HCT116 (cell line): ENCODE measurements around the gene COL4A1. TPM values are rescaled to one million over a fixed set of nuclear protein-coding genes. Genes with fewer than 3 reads are reported as not detected.

Source experiments
- ATAC-seq: fragments of 200-7000 bp; cut with Tn5 transposase; 2 replicates; pipeline ENCODE4 v1.9.1; 2020; ENCODE audit warnings: mild to moderate bottlenecking, moderate library complexity
- BruUV-seq: library from RNA; stranded (reverse); fragments of 400-500 nt; replicated peaks from 2 replicates; lab custom pipeline; 2021; lab: Mats Ljungman, UMichigan
- CTCF ChIA-PET: fragments of 300-600 bp; sonication (Branson Sonifier 250); formaldehyde crosslinking; loops from one replicate; lab custom pipeline; 2021; ENCODE audit warnings: antibody characterized with exemption; lab: Charles Lee
- POLR2A ChIA-PET: fragments of 300-600, 350-600 bp; sonication (Branson Sonifier 250); formaldehyde crosslinking; loops from one replicate; lab custom pipeline; 2021; ENCODE audit warnings: antibody characterized with exemption; lab: Charles Lee
- RAD21 ChIA-PET, 2 experiments: fragments of 300-600 bp; sonication (Branson Sonifier 250); formaldehyde crosslinking; loops; one replicate each; lab custom pipeline; 2023; ENCODE audit warnings: low total read pairs in 2 of 2; ENCODE audit not compliant: uncharacterized antibody in 2 of 2, unreplicated experiment in 2 of 2, low non-redundant PET in 1 of 2; lab: Charles Lee
- DNase-seq: peaks from one replicate; pipeline ENCODE4 v3.0.0-alpha.2; 2010; ENCODE audit warnings: low read depth, low spot score
- H2AFZ ChIP-seq: fragments of 200-600 bp; shearing (Covaris generic), sonication (generic); 2 replicates; pipeline ENCODE4 v1.6.1; 2017; ENCODE audit warnings: low read depth, mixed run types, mixed read lengths, antibody characterized with exemption, low read length; ENCODE audit not compliant: poor library complexity, severe bottlenecking
- H3K27ac ChIP-seq: 2 replicates; pipeline ENCODE4 v1.5.1; 2012; ENCODE audit warnings: low read depth, low read length
- H3K27me3 ChIP-seq: fragments of 200-600 bp; sonication (generic); 2 replicates; pipeline ENCODE4 v1.6.1; 2016; ENCODE audit warnings: mixed run types, low read length, mixed read lengths; ENCODE audit not compliant: insufficient read depth
- H3K36me3 ChIP-seq, 2 experiments: fragments of 200-500 bp in 1 of 2; fragments of 200-600 bp in 1 of 2; sonication (Bioruptor generic) in 1 of 2; sonication (generic) in 1 of 2; 2 replicates each; pipeline versions ENCODE4 v1.5.1 to v1.6.1; 2014 to 2016; ENCODE audit warnings: low read length in 2 of 2, inconsistent platforms in 1 of 2, mixed read lengths in 1 of 2, mixed run types in 1 of 2; ENCODE audit not compliant: insufficient read depth in 2 of 2, control insufficient read depth in 1 of 2
- H3K4me1 ChIP-seq, 2 experiments: fragments of 200-600 bp in 1 of 2; sonication (generic) in 1 of 2; 2 replicates each; pipeline versions ENCODE4 v1.5.1 to v1.6.1; 2012 to 2017; ENCODE audit warnings: low read length in 2 of 2, inconsistent platforms in 1 of 2, mild to moderate bottlenecking in 1 of 2, mixed read lengths in 1 of 2, mixed run types in 1 of 2, moderate library complexity in 1 of 2; ENCODE audit not compliant: insufficient read depth in 2 of 2, control insufficient read depth in 1 of 2
- H3K4me2 ChIP-seq: fragments of 200-600 bp; sonication (generic); 2 replicates; pipeline ENCODE4 v1.6.1; 2017; ENCODE audit warnings: mixed run types, low read length, mixed read lengths
- H3K4me3 ChIP-seq, 2 experiments: fragments of 200-600 bp in 1 of 2; sonication (generic) in 1 of 2; replicated peaks in 1 of 2; 2 replicates each; pipeline ENCODE4 v1.5.1; 2011 to 2016; ENCODE audit warnings: low read length in 2 of 2, control low read depth in 1 of 2, low read depth in 1 of 2, mild to moderate bottlenecking in 1 of 2, mixed read lengths in 1 of 2, mixed run types in 1 of 2
- H3K79me2 ChIP-seq: fragments of 200-600 bp; sonication (generic); 2 replicates; pipeline ENCODE4 v1.6.1; 2017; ENCODE audit warnings: mild to moderate bottlenecking, mixed run types, low read length, moderate library complexity, mixed read lengths; ENCODE audit not compliant: insufficient read depth
- H3K9ac ChIP-seq: fragments of 200-600 bp; sonication (generic); 2 replicates; pipeline ENCODE4 v1.6.1; 2016; ENCODE audit warnings: low read length, mixed read lengths
- H3K9me2 ChIP-seq: fragments of 200-600 bp; sonication (generic), shearing (Covaris generic); 2 replicates; pipeline ENCODE4 v1.6.1; 2017; ENCODE audit warnings: mixed run types, mild to moderate bottlenecking, moderate library complexity; ENCODE audit not compliant: insufficient read depth
- H3K9me3 ChIP-seq, 2 experiments: fragments of 200-500 bp in 1 of 2; fragments of 200-600 bp in 1 of 2; sonication (Bioruptor generic) in 1 of 2; sonication (generic) in 1 of 2; 2 replicates each; pipeline ENCODE4 v1.6.1; 2014 to 2017; ENCODE audit warnings: low read length in 2 of 2, mixed read lengths in 2 of 2, inconsistent platforms in 1 of 2, low read depth in 1 of 2, mild to moderate bottlenecking in 1 of 2, mixed run types in 1 of 2, moderate library complexity in 1 of 2; ENCODE audit not compliant: control insufficient read depth in 1 of 2, insufficient read depth in 1 of 2
- H4K20me1 ChIP-seq: fragments of 200-600 bp; sonication (generic), shearing (Covaris generic); 2 replicates; pipeline ENCODE4 v1.6.1; 2017; ENCODE audit warnings: mixed run types, mild to moderate bottlenecking, moderate library complexity; ENCODE audit not compliant: insufficient read depth
- CBX3 ChIP-seq: IDR thresholded peaks from 2 replicates; pipeline ENCODE4 v1.6.1; 2012; ENCODE audit warnings: low read depth
- CTCF ChIP-seq, 3 experiments: fragments of 200-600 bp in 1 of 3; sonication (generic) in 1 of 3; IDR thresholded peaks in 2 of 3; conservative IDR thresholded peaks in 1 of 3; 2 replicates each; pipeline ENCODE4 v1.5.1; 2012 to 2017; ENCODE audit warnings: low read depth in 2 of 3, low read length in 2 of 3, antibody characterized with exemption in 1 of 3, borderline replicate concordance in 1 of 3, control low read depth in 1 of 3, mild to moderate bottlenecking in 1 of 3, mixed read lengths in 1 of 3, mixed run types in 1 of 3, moderate library complexity in 1 of 3; ENCODE audit not compliant: insufficient read depth in 1 of 3
- EZH2 ChIP-seq: fragments of 200-600 bp; sonication (generic); IDR thresholded peaks from 2 replicates; pipeline ENCODE4 v1.6.1; 2017; ENCODE audit warnings: antibody characterized with exemption, mixed run types
- EZH2phosphoT487 ChIP-seq: fragments of 200-600 bp; IDR thresholded peaks from 2 replicates; pipeline ENCODE4 v1.6.1; 2018; ENCODE audit warnings: antibody characterized with exemption, borderline replicate concordance
- MAX ChIP-seq: IDR thresholded peaks from 2 replicates; pipeline ENCODE4 v1.6.1; 2012
- POLR2A ChIP-seq: IDR thresholded peaks from 2 replicates; pipeline ENCODE4 v1.7.0; 2011; ENCODE audit warnings: borderline replicate concordance; ENCODE audit not compliant: insufficient read depth, insufficient read length; ENCODE audit errors: extremely low read depth
- POLR2AphosphoS5 ChIP-seq: IDR thresholded peaks from 2 replicates; pipeline ENCODE4 v1.6.1; 2011; ENCODE audit warnings: mild to moderate bottlenecking, low read depth, low read length, moderate library complexity
- SIN3A ChIP-seq: IDR thresholded peaks from 2 replicates; pipeline ENCODE4 v1.6.1; 2012; ENCODE audit warnings: low read depth
- SRF ChIP-seq: IDR thresholded peaks from 2 replicates; pipeline ENCODE4 v1.6.1; 2012; ENCODE audit warnings: low read depth
- TCF7L2 ChIP-seq: IDR thresholded peaks from 2 replicates; pipeline ENCODE4 v1.7.0; 2011; ENCODE audit warnings: borderline replicate concordance, inconsistent platforms; ENCODE audit not compliant: insufficient read depth, insufficient read length; ENCODE audit errors: extremely low read depth
- ZBTB33 ChIP-seq: IDR thresholded peaks from 2 replicates; pipeline ENCODE4 v1.6.1; 2011; ENCODE audit warnings: mild to moderate bottlenecking, low read length, moderate library complexity; ENCODE audit not compliant: insufficient replicate concordance; ENCODE audit errors: extremely low read depth
- ZFX ChIP-seq: fragments of 450-650 bp; IDR thresholded peaks from 2 replicates; pipeline ENCODE4 v1.6.1; 2017
- ZNF274 ChIP-seq: fragments of 200-500 bp; sonication (Bioruptor generic); IDR thresholded peaks from 2 replicates; pipeline ENCODE4 v1.6.1; 2014; ENCODE audit warnings: mild to moderate bottlenecking, low read depth, low read length, inconsistent platforms
- intact Hi-C: fragments of 100-400 bp; cut with micrococcal nuclease; formaldehyde crosslinking; loops from 2 replicates; pipeline ENCODE4 v1.10.0; 2022
- total RNA-seq: library from RNA; stranded (reverse); gene quantifications from one replicate; pipeline ENCODE4 v1.2.1, GENCODE V29; 2021; ENCODE audit not compliant: unreplicated experiment
- TF ChIP-seq, protein P1 (sequence below): IDR thresholded peaks from 2 replicates; pipeline ENCODE4 v1.6.1; 2012

The COL4A1 gene
- total RNA-seq, 1 experiment from 2014 or later: 0.57 TPM

GRCh38 chr13:110273254-110273653 is 33.7 kb downstream of the COL4A1 start:
- BruUV-seq: no TSS peak
- H3K79me2 ChIP-seq: no peaks in the 10 kb centered on the region
- TF ChIP-seq SRF (no peak), SIN3A (no peak), CTCF (IDR thresholded peaks at IDR 0.05 in 2 of 3, conservative IDR thresholded peaks at IDR 0.05 in 1 of 3; ENCODE audit: borderline replicate concordance in 1 of 3, insufficient read depth in 1 of 3, low read depth in 2 of 3, low read length in 2 of 3) (no peak), MAX (no peak), POLR2A (no peak), POLR2AphosphoS5 (no peak), ZFX (no peak), EZH2 (no peak), CBX3 (no peak), ZBTB33 (no peak), EZH2phosphoT487 (no peak), ZNF274 (no peak), TCF7L2 (no peak)
- TF ChIP-seq, protein P1, sequence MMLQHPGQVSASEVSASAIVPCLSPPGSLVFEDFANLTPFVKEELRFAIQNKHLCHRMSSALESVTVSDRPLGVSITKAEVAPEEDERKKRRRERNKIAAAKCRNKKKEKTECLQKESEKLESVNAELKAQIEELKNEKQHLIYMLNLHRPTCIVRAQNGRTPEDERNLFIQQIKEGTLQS: no peak
- ChIA-PET CTCF (no interaction called here), POLR2A (no interaction called here), RAD21 (no interaction called here)
- no peaks in the 10 kb centered on the region for H3K9me3 ChIP-seq
- H3K9ac ChIP-seq: no peak overlapping the region
- no peak overlapping the region for H3K27ac ChIP-seq
- no peaks in the 10 kb centered on the region for H3K36me3 ChIP-seq
- no peak overlapping the region for H2AFZ ChIP-seq
- H3K4me1 ChIP-seq: no peaks in the 10 kb centered on the region
- H4K20me1 ChIP-seq: no peaks in the 10 kb centered on the region
- no peaks in the 10 kb centered on the region for H3K9me2 ChIP-seq
- intact Hi-C loops: no loop called here
- H3K4me2 ChIP-seq: no peak overlapping the region
- H3K4me3 ChIP-seq: no peak overlapping the region
- no peaks in the 10 kb centered on the region for H3K27me3 ChIP-seq
- DNase-seq: no peak
- no peak for ATAC-seq
